MM.1S (cell line): ENCODE measurements around the gene CEP70.

Experiments used
- EZH2 ChIP-seq: fragments of 300-600 bp; sonication (generic); optimal IDR thresholded peaks from 2 replicates; pipeline ENCODE3; 2017; ENCODE audit warnings: low read depth, mild to moderate bottlenecking, antibody characterized with exemption, low read length, mixed read lengths
- EZH2phosphoT487 ChIP-seq: fragments of 300-600 bp; sonication (generic); IDR thresholded peaks from 2 replicates; pipeline ENCODE4 v1.6.1; 2018; ENCODE audit warnings: antibody characterized with exemption, low read length
- TF ChIP-seq, protein P1 (sequence below): fragments of 300-600 bp; sonication (generic); IDR thresholded peaks from 2 replicates; pipeline ENCODE4 v1.5.1; 2016; ENCODE audit warnings: antibody characterized with exemption, low read length, mixed read lengths

DNA sequence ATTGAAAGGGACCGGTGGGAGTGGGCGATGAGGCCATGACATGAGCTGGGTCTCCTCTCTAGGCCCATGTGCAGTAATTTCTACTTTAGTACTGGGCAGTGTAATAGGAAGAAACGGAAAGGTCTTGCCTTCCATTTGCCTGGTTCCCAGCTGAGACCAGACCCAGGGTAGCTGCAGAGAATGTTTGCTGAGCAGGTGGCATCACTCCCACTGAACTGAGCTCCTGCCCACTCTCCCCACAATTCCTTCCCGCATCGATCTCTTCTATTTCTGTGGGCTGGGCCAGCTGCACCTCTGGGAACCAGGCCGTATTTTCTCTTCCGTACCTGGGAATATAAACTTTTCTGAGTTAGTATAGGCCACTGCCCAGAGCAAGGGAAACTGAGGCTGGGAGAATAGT lies 143.9 kb downstream of the CEP70 start:
- TF ChIP-seq, protein P1, sequence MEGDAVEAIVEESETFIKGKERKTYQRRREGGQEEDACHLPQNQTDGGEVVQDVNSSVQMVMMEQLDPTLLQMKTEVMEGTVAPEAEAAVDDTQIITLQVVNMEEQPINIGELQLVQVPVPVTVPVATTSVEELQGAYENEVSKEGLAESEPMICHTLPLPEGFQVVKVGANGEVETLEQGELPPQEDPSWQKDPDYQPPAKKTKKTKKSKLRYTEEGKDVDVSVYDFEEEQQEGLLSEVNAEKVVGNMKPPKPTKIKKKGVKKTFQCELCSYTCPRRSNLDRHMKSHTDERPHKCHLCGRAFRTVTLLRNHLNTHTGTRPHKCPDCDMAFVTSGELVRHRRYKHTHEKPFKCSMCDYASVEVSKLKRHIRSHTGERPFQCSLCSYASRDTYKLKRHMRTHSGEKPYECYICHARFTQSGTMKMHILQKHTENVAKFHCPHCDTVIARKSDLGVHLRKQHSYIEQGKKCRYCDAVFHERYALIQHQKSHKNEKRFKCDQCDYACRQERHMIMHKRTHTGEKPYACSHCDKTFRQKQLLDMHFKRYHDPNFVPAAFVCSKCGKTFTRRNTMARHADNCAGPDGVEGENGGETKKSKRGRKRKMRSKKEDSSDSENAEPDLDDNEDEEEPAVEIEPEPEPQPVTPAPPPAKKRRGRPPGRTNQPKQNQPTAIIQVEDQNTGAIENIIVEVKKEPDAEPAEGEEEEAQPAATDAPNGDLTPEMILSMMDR: no peak
- TF ChIP-seq EZH2 (no peak), EZH2phosphoT487 (no peak)
